ENCODE measurements around the gene CPXM2. TPM values are rescaled to one million over a fixed set of nuclear protein-coding genes. Genes with fewer than 3 reads are reported as not detected.

CPXM2 gene
- total RNA-seq, 1 donor from 2014 or later, result 4.6 TPM

- intact Hi-C loops (cut with DNase I), result no loop called here
- ATAC-seq, result no peak
- no peak for DNase-seq (ENCODE audit: missing footprints)
Observed at GRCh38 chr10:123906884-123907652, 15.5 kb upstream of the CPXM2 start.

GRCh38 chr10:123906296-123906695 is 14.7 kb upstream of the CPXM2 start:
- intact Hi-C loops (cut with DNase I), result no loop called here
- ATAC-seq, result no peak
- no peak for DNase-seq (ENCODE audit: missing footprints)

- DNase-seq (ENCODE audit: missing footprints) (no peak), ATAC-seq (no peak)
- intact Hi-C loops (cut with DNase I), result no loop called here
Observed at GRCh38 chr10:123904834-123905409, 13.3 kb upstream of the CPXM2 start.

- DNase-seq (ENCODE audit: missing footprints) (no peak), ATAC-seq (no peak)
- intact Hi-C loops (cut with DNase I), result no loop called here
Observed at GRCh38 chr10:123903621-123904020, 12.0 kb upstream of the CPXM2 start.

GRCh38 chr10:123901621-123902020 is 10.0 kb upstream of the CPXM2 start:
- intact Hi-C loops (cut with DNase I), result no loop called here
- ATAC-seq, result no peak

GRCh38 chr10:123897146-123897545 is 5.5 kb upstream of the CPXM2 start:
- DNase-seq (ENCODE audit: missing footprints) (no peak), ATAC-seq (no peak)

More at GRCh38 chr10:123901621-123902020, 10.0 kb upstream of the CPXM2 start:
- no peak for DNase-seq (ENCODE audit: missing footprints)

GRCh38 chr10:123896246-123896927 is 4.8 kb upstream of the CPXM2 start:
- DNase-seq (ENCODE audit: missing footprints) (no peak), ATAC-seq (no peak)
- intact Hi-C loops (cut with DNase I), result no loop called here

More at GRCh38 chr10:123897146-123897545, 5.5 kb upstream of the CPXM2 start:
- intact Hi-C loops (cut with DNase I), result no loop called here

GRCh38 chr10:123893651-123894050 is 2.0 kb upstream of the CPXM2 start:
- DNase-seq (ENCODE audit: missing footprints) (no peak), ATAC-seq (no peak)
- intact Hi-C loops (cut with DNase I), result no loop called here

- no peak for ATAC-seq
- DNase-seq (ENCODE audit: missing footprints), result no peak
- intact Hi-C loops (cut with DNase I), result no loop called here
Observed at GRCh38 chr10:123890756-123891143, 857 bp downstream of the CPXM2 start.

GRCh38 chr10:123890226-123890625 is 1.4 kb downstream of the CPXM2 start:
- DNase-seq (ENCODE audit: missing footprints), result no peak
- no peak for ATAC-seq

GRCh38 chr10:123889821-123890220 is 1.8 kb downstream of the CPXM2 start:
- DNase-seq (ENCODE audit: missing footprints), result no peak
- no peak for ATAC-seq
- intact Hi-C loops (cut with DNase I), result no loop called here

More at GRCh38 chr10:123890226-123890625, 1.4 kb downstream of the CPXM2 start:
- intact Hi-C loops (cut with DNase I), result no loop called here

GRCh38 chr10:123888751-123889150 is 2.9 kb downstream of the CPXM2 start:
- no peak for DNase-seq (ENCODE audit: missing footprints)
- intact Hi-C loops (cut with DNase I), result no loop called here
- ATAC-seq, result no peak

- intact Hi-C loops (cut with DNase I), result no loop called here
- DNase-seq (ENCODE audit: missing footprints) (no peak), ATAC-seq (no peak)
Observed at GRCh38 chr10:123888256-123888655, 3.4 kb downstream of the CPXM2 start.

GRCh38 chr10:123886292-123886691 is 5.3 kb downstream of the CPXM2 start:
- DNase-seq (ENCODE audit: missing footprints), result no peak
- ATAC-seq, result no peak
- intact Hi-C loops (cut with DNase I), result no loop called here

- ATAC-seq (no peak), DNase-seq (ENCODE audit: missing footprints) (no peak)
- intact Hi-C loops (cut with DNase I), result no loop called here
Observed at GRCh38 chr10:123885406-123886170, 6.0 kb downstream of the CPXM2 start.

GRCh38 chr10:123884907-123885381 is 6.7 kb downstream of the CPXM2 start:
- no peak for DNase-seq (ENCODE audit: missing footprints)
- ATAC-seq, result no peak
- intact Hi-C loops (cut with DNase I), result no loop called here

- DNase-seq (ENCODE audit: missing footprints) (no peak), ATAC-seq (no peak)
- intact Hi-C loops (cut with DNase I), result no loop called here
Observed at GRCh38 chr10:123884351-123884906, 7.2 kb downstream of the CPXM2 start.

- intact Hi-C loops (cut with DNase I), result no loop called here
- DNase-seq (ENCODE audit: missing footprints) (no peak), ATAC-seq (no peak)
Observed at GRCh38 chr10:123883673-123884320, 7.8 kb downstream of the CPXM2 start.
